IMR-90 (cell line): ENCODE measurements around the gene BRME1. TPM values are rescaled to one million over a fixed set of nuclear protein-coding genes. Genes with fewer than 3 reads are reported as not detected.

Source experiments
- ATAC-seq: fragments of 200-7000 bp; cut with Tn5 transposase; 2 replicates; pipeline ENCODE4 v1.9.1; 2020; ENCODE audit warnings: low read depth, mild to moderate bottlenecking, moderate library complexity
- BruUV-seq: library from RNA; stranded (reverse); fragments of 400-500 nt; replicated peaks from 2 replicates; lab custom pipeline; 2021; lab: Mats Ljungman, UMichigan
- CTCF ChIA-PET: fragments of 300-600 bp; formaldehyde crosslinking; extraction: SDS; loops from one replicate; lab custom pipeline; 2021; ENCODE audit warnings: antibody characterized with exemption; lab: Yijun Ruan, JAX
- POLR2A ChIA-PET: fragments of 300-600 bp; sonication (Branson Sonifier 250); formaldehyde crosslinking; loops from one replicate; lab custom pipeline; 2022; ENCODE audit warnings: antibody characterized with exemption; ENCODE audit not compliant: unreplicated experiment; lab: Charles Lee
- DNase-seq: peaks from one replicate; pipeline ENCODE4 v3.0.0; 2013
- H2AFZ ChIP-seq: replicated peaks from 2 replicates; pipeline ENCODE3; 2013; ENCODE audit warnings: low read length, mild to moderate bottlenecking; ENCODE audit not compliant: poor library complexity
- H2AK5ac ChIP-seq: 2 replicates; pipeline ENCODE4 v1.6.1; 2013; ENCODE audit warnings: low read depth, low read length, inconsistent platforms
- H2AK9ac ChIP-seq: replicated peaks from 2 replicates; pipeline ENCODE3; 2013; ENCODE audit warnings: mild to moderate bottlenecking, low read depth, low read length, moderate library complexity; ENCODE audit not compliant: poor library complexity
- H2BK120ac ChIP-seq: 2 replicates; pipeline ENCODE4 v1.6.1; 2013; ENCODE audit warnings: low read depth, low read length, inconsistent platforms
- H2BK15ac ChIP-seq: 3 replicates; pipeline ENCODE4 v1.6.1; 2013; ENCODE audit warnings: low read depth, low read length, inconsistent platforms
- H2BK20ac ChIP-seq: 2 replicates; pipeline ENCODE4 v1.6.1; 2013; ENCODE audit warnings: low read depth, mild to moderate bottlenecking, inconsistent platforms, low read length, moderate library complexity
- H2BK5ac ChIP-seq: 2 replicates; pipeline ENCODE4 v1.6.1; 2013; ENCODE audit warnings: mild to moderate bottlenecking, low read depth, low read length, inconsistent platforms; ENCODE audit not compliant: poor library complexity, severe bottlenecking
- H3K14ac ChIP-seq: replicated peaks from 2 replicates; pipeline ENCODE4 v1.6.1; 2013; ENCODE audit warnings: low read depth, low read length, inconsistent platforms
- H3K18ac ChIP-seq: 2 replicates; pipeline ENCODE4 v1.6.1; 2013; ENCODE audit warnings: low read depth, low read length, control low read depth
- H3K23ac ChIP-seq: 2 replicates; pipeline ENCODE4 v1.6.1; 2013; ENCODE audit warnings: low read depth, low read length, inconsistent platforms
- H3K27ac ChIP-seq: 2 replicates; pipeline ENCODE4 v1.5.1; 2013; ENCODE audit warnings: mild to moderate bottlenecking, control low read depth, low read length; ENCODE audit not compliant: insufficient read depth
- H3K27me3 ChIP-seq: 2 replicates; pipeline ENCODE4 v1.6.1; 2013; ENCODE audit warnings: low read length; ENCODE audit not compliant: control insufficient read depth, insufficient read depth
- H3K36me3 ChIP-seq: 2 replicates; pipeline ENCODE4 v1.6.1; 2013; ENCODE audit warnings: low read length, mixed read lengths; ENCODE audit not compliant: control insufficient read depth, insufficient read depth
- H3K4ac ChIP-seq: 2 replicates; pipeline ENCODE4 v1.6.1; 2013; ENCODE audit warnings: low read depth, low read length, inconsistent platforms
- H3K4me1 ChIP-seq: 2 replicates; pipeline ENCODE4 v1.6.1; 2013; ENCODE audit warnings: low read length, mixed read lengths; ENCODE audit not compliant: control insufficient read depth, insufficient read depth
- H3K4me2 ChIP-seq: 2 replicates; pipeline ENCODE4 v1.6.1; 2013; ENCODE audit warnings: low read depth, mild to moderate bottlenecking, control low read depth, low read length, moderate library complexity
- H3K4me3 ChIP-seq: 2 replicates; pipeline ENCODE4 v1.5.1; 2013; ENCODE audit warnings: low read depth, mild to moderate bottlenecking, control low read depth, low read length, moderate library complexity; ENCODE audit not compliant: insufficient read depth
- H3K56ac ChIP-seq: 2 replicates; pipeline ENCODE4 v1.6.1; 2013; ENCODE audit warnings: low read length, inconsistent platforms; ENCODE audit not compliant: insufficient read depth; ENCODE audit errors: extremely low read depth
- H3K79me1 ChIP-seq, 2 experiments: 2 replicates each; pipeline ENCODE4 v1.6.1; 2013; ENCODE audit warnings: low read length in 2 of 2, inconsistent platforms in 1 of 2, low read depth in 1 of 2
- H3K9ac ChIP-seq: 2 replicates; pipeline ENCODE4 v1.6.1; 2013; ENCODE audit warnings: low read depth, low read length, control low read depth
- H3K9me1 ChIP-seq: 2 replicates; pipeline ENCODE4 v1.6.1; 2013; ENCODE audit warnings: low read length, inconsistent platforms; ENCODE audit not compliant: insufficient read depth
- H3K9me3 ChIP-seq: 2 replicates; pipeline ENCODE4 v1.6.1; 2013; ENCODE audit warnings: low read length; ENCODE audit not compliant: control insufficient read depth, insufficient read depth
- H4K20me1 ChIP-seq: 2 replicates; pipeline ENCODE4 v1.6.1; 2013; ENCODE audit warnings: low read length, inconsistent platforms; ENCODE audit not compliant: insufficient read depth
- H4K5ac ChIP-seq: 2 replicates; pipeline ENCODE4 v1.6.1; 2013; ENCODE audit warnings: mild to moderate bottlenecking, low read depth, low read length, control low read depth
- H4K8ac ChIP-seq, 2 experiments: 2 replicates each; pipeline ENCODE4 v1.6.1; 2013; ENCODE audit warnings: low read depth in 2 of 2, low read length in 2 of 2, control low read depth in 1 of 2, inconsistent platforms in 1 of 2
- H4K91ac ChIP-seq: 2 replicates; pipeline ENCODE4 v1.6.1; 2013; ENCODE audit warnings: low read depth, low read length, inconsistent platforms; ENCODE audit not compliant: insufficient read depth
- BHLHE40 ChIP-seq: fragments of 150-350 bp; IDR thresholded peaks from 2 replicates; pipeline ENCODE4 v1.6.1; 2016; ENCODE audit warnings: mild to moderate bottlenecking, low read depth, low read length
- CEBPB ChIP-seq: IDR thresholded peaks from 2 replicates; pipeline ENCODE4 v1.6.1; 2012; ENCODE audit warnings: low read depth, low read length, improper control_type of control experiment
- CTCF ChIP-seq: conservative IDR thresholded peaks from 2 replicates; pipeline ENCODE4 v1.5.1; 2012; ENCODE audit warnings: mild to moderate bottlenecking, low read depth, low read length, improper control_type of control experiment
- ELK1 ChIP-seq: fragments of 150-350 bp; IDR thresholded peaks from 2 replicates; pipeline ENCODE4 v1.6.1; 2016; ENCODE audit warnings: low read depth, mild to moderate bottlenecking, low read length, moderate library complexity, borderline replicate concordance
- FOS ChIP-seq: fragments of 150-350 bp; IDR thresholded peaks from 2 replicates; pipeline ENCODE4 v1.6.1; 2016; ENCODE audit warnings: low read depth, low read length
- MAFK ChIP-seq: IDR thresholded peaks from 2 replicates; pipeline ENCODE4 v1.6.1; 2012; ENCODE audit warnings: low read depth, low read length, improper control_type of control experiment
- MAZ ChIP-seq: IDR thresholded peaks from 2 replicates; pipeline ENCODE4 v1.6.1; 2012; ENCODE audit warnings: low read depth, mild to moderate bottlenecking, low read length, improper control_type of control experiment, moderate library complexity, borderline replicate concordance
- NFE2L2 ChIP-seq: fragments of 150-350 bp; IDR thresholded peaks from 2 replicates; pipeline ENCODE4 v1.6.1; 2016; ENCODE audit warnings: low read depth, mild to moderate bottlenecking, low read length
- RAD21 ChIP-seq: IDR thresholded peaks from 2 replicates; pipeline ENCODE4 v1.6.1; 2012; ENCODE audit warnings: low read length, improper control_type of control experiment
- SMC3 ChIP-seq: fragments of 150-350 bp; IDR thresholded peaks from 2 replicates; pipeline ENCODE4 v1.6.1; 2016; ENCODE audit warnings: low read depth, mild to moderate bottlenecking, antibody characterized with exemption, low read length, moderate library complexity
- WGBS, 2 experiments: methylation state at CpG; one replicate each; pipeline versions ENCODE4 v1.1.5 to v1.1.7; 2013; ENCODE audit warnings: missing lambda C conversion rate in 2 of 2; ENCODE audit not compliant: insufficient read length in 1 of 2; ENCODE audit errors: extremely low coverage in 2 of 2; 5-methylcytosine and 5-hydroxymethylcytosine counted together
- dilution Hi-C: fragments of 300-500 bp; cut with HindIII; formaldehyde crosslinking; loops from one replicate; pipeline ENCODE4 v1.14.3; 2018; ENCODE audit warnings: low sequenced_read_pairs; ENCODE audit not compliant: unreplicated experiment
- in situ Hi-C: fragments of 300-500 bp; cut with MboI; formaldehyde crosslinking; loops from 3 replicates; pipeline ENCODE4 v1.14.3; 2019; ENCODE audit warnings: low sequenced_read_pairs, inconsistent platforms, mixed read lengths
- intact Hi-C: fragments of 100-400 bp; cut with micrococcal nuclease; formaldehyde crosslinking; loops from 2 replicates; pipeline ENCODE4 v1.10.0; 2022
- polyA plus RNA-seq, 3 experiments: library from polyadenylated mRNA; depleted of rRNA; stranded (reverse); fragments of >200 nt; gene quantifications; 2 replicates each; pipeline ENCODE4 v1.2.3, GENCODE V29; 2012; ENCODE audit warnings: low replicate concordance in 1 of 3
- total RNA-seq: library from RNA; depleted of rRNA; stranded (reverse); fragments of >200 nt; gene quantifications from 2 replicates; pipeline ENCODE4 v1.2.3, GENCODE V29; 2012
- TF ChIP-seq, protein P1 (sequence below): fragments of 150-350 bp; IDR thresholded peaks from 2 replicates; pipeline ENCODE4 v1.6.1; 2017; ENCODE audit warnings: mild to moderate bottlenecking, antibody characterized with exemption, low read length, low read depth

BRME1 gene
- total and polyA plus RNA-seq, 2 of the 4 experiments (the other 2 are of a cell fraction), result 0.18 to 0.38 TPM

- no peak for DNase-seq
- peaks cover 19% of the 10 kb centered on the region for H3K4me1 ChIP-seq
- H3K56ac ChIP-seq, result no peak overlapping the region
- ChIA-PET POLR2A (no interaction called here), CTCF (interaction anchor here (1.5 kb wide), 1 partner anchor 177 kb away, joined by 3 read pairs; no protein-coding TSS in a partner anchor)
- H3K27me3 ChIP-seq, result peaks cover 2% of the 10 kb centered on the region; the same call in 1 of the 2 replicates
- H3K27ac ChIP-seq, result no peak overlapping the region
- no TSS peak for BruUV-seq
- no peak overlapping the region for H3K18ac ChIP-seq
- no peak overlapping the region for H2AK9ac ChIP-seq
- H2AK5ac ChIP-seq, result no peak overlapping the region
- H3K9ac ChIP-seq, result no peak overlapping the region
- in situ Hi-C loops (loop anchor here (5.0 to 25.0 kb wide), 3 partner anchors 190 to 592 kb away; partner anchors contain the start of genes MISP3 and PTGER1), intact Hi-C loops (loop anchor here (5.0 to 10.0 kb wide), 2 partner anchors 320 to 602 kb away; no protein-coding TSS in a partner anchor), dilution Hi-C loops (no loop called here)
- TF ChIP-seq MAFK (no peak), MAZ (no peak), CTCF (no peak), NFE2L2 (no peak), RAD21 (no peak), SMC3 (no peak), BHLHE40 (no peak), CEBPB (no peak), ELK1 (no peak), FOS (no peak)
- TF ChIP-seq, protein P1, sequence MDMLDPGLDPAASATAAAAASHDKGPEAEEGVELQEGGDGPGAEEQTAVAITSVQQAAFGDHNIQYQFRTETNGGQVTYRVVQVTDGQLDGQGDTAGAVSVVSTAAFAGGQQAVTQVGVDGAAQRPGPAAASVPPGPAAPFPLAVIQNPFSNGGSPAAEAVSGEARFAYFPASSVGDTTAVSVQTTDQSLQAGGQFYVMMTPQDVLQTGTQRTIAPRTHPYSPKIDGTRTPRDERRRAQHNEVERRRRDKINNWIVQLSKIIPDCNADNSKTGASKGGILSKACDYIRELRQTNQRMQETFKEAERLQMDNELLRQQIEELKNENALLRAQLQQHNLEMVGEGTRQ, result no peak
- no peak overlapping the region for H4K8ac ChIP-seq
- H3K4me3 ChIP-seq, result no peak overlapping the region
- H3K23ac ChIP-seq, result no peak overlapping the region
- H2BK5ac ChIP-seq, result no peak overlapping the region
- H4K5ac ChIP-seq, result no peak overlapping the region
- H3K9me1 ChIP-seq, result peaks cover 9% of the 10 kb centered on the region; the same call in 1 of the 2 replicates
- no peak overlapping the region for H2BK120ac ChIP-seq
- no peaks in the 10 kb centered on the region for H3K79me1 ChIP-seq
- H3K14ac ChIP-seq, result no peak overlapping the region
- no peaks in the 10 kb centered on the region for H4K20me1 ChIP-seq
- no peaks in the 10 kb centered on the region for H3K36me3 ChIP-seq
- H3K4me2 ChIP-seq, result no peak overlapping the region
- H4K91ac ChIP-seq, result no peak overlapping the region
- WGBS, 2 experiments, result 100% methylated on average over 1 of the region's 5 CpGs; no CpG with 5 or more reads in 1 of the 2 experiments
- H3K9me3 ChIP-seq, result no peaks in the 10 kb centered on the region
- H2BK20ac ChIP-seq, result no peak overlapping the region
- no peak overlapping the region for H2BK15ac ChIP-seq
- ATAC-seq, result no peak
- H2AFZ ChIP-seq, result peak overlapping the region; percentile 32
- H3K4ac ChIP-seq, result no peak overlapping the region
Measured at GRCh38 chr19:13882419-13882795, 23.5 kb downstream of the BRME1 start.
